ENCODE data around the gene STX1A. TPM values are rescaled to one million over a fixed set of nuclear protein-coding genes. Genes with fewer than 3 reads are reported as not detected.

The STX1A gene
- total and polyA plus RNA-seq, 2 of the 13 experiments (the other 11 are each of a cell fraction or from before 2014, with no cell fraction given) = 6.1 to 12.2 TPM

DNA sequence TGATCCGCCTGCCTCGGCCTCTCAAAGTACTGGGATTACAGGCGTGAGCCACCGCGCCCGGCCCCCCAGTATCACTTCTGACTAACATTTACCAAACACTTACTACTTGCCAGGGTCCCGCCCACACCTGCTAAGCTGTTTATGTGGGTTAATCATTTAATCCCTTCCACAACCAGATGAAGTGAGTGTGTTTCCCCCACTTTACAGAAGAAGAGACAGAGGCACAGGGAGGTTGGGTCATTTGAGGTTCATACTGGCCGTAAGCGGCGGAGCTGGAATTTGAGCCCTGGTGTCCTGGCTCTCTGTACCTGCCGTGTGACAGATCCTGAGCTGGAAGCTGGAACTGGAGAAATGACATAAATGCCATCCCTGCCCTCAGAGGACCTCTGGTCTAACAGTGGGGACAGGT lies 66.9 kb downstream of the STX1A start:
- CTCF ChIA-PET (ENCODE audit: low intra/inter-chr PET ratio, low total read pairs) = no interaction called here
- H3K4me2 ChIP-seq (ENCODE audit: low read depth, low read length) = peak overlapping the region; percentile 53
- BruUV-seq (replicated peaks) = no TSS peak
- no peak overlapping the region for H3K27ac ChIP-seq (ENCODE audit: extremely low read length, insufficient read depth, low read length)
- POLR2A ChIA-PET = interaction anchor here (0.8 to 1.7 kb wide), 4 partner anchors 12 to 40 kb away, joined by 3 to 8 read pairs (median 4); partner anchors contain the start of gene MLXIPL
- ATAC-seq (peak; percentile 21), DNase-seq (ENCODE audit: low spot score) (no peak), FAIRE-seq (no peak)
- H3K79me2 ChIP-seq (ENCODE audit: insufficient read depth, low read length) = no peaks in the 10 kb centered on the region
- H2AFZ ChIP-seq (ENCODE audit: low read length) = no peak overlapping the region
- H3K27me3 ChIP-seq (ENCODE audit: control insufficient read depth in 1 of 2, insufficient read depth in 2 of 2, low read length in 2 of 2) = peaks cover 0 to under 1% of the 10 kb centered on the region in 2 experiments; a peak in 2 of 5 replicates
- H3K4me1 ChIP-seq (ENCODE audit: insufficient read depth, low read length) = peaks cover 54% of the 10 kb centered on the region
- in situ Hi-C loops (cut with HindIII; ENCODE audit: extremely low pct_ligation_motif_present, low pct_unique_long_range_greater_than_20kb) (no loop called here), intact Hi-C loops (cut with micrococcal nuclease; ENCODE audit: unreplicated experiment) (no loop called here)
- no peaks in the 10 kb centered on the region for H3K36me3 ChIP-seq (replicated peaks in 1 of 2; ENCODE audit: control insufficient read depth in 1 of 2, insufficient read depth in 2 of 2, low read length in 2 of 2)
- 2% methylated on average over 11 of the region's 11 CpGs for WGBS (ENCODE audit: low lambda C conversion rate)
- no peaks in the 10 kb centered on the region for H3K9me3 ChIP-seq (ENCODE audit: low read length)
- no peak overlapping the region for H3K9ac ChIP-seq (ENCODE audit: insufficient read depth, low read depth, low read length)
- H3K4me3 ChIP-seq (replicated peaks in 1 of 3; ENCODE audit: insufficient read depth in 1 of 3, low read depth in 2 of 3, low read length in 3 of 3) = no peak overlapping the region
- no peaks in the 10 kb centered on the region for H4K20me1 ChIP-seq (ENCODE audit: insufficient read depth, low read length)
- TF ChIP-seq CCDC6 (CRISPR knock-in tag; IDR thresholded peaks at IDR 0.05) = no peak
- no peak for TF ChIP-seq ZNF12 (CRISPR knock-in tag; IDR thresholded peaks at IDR 0.05)
- TF ChIP-seq KDM1A (CRISPR knock-in tag; IDR thresholded peaks at IDR 0.05) = peak; percentile 63; the same call in 1 of the 2 replicates
- TF ChIP-seq, protein P1, sequence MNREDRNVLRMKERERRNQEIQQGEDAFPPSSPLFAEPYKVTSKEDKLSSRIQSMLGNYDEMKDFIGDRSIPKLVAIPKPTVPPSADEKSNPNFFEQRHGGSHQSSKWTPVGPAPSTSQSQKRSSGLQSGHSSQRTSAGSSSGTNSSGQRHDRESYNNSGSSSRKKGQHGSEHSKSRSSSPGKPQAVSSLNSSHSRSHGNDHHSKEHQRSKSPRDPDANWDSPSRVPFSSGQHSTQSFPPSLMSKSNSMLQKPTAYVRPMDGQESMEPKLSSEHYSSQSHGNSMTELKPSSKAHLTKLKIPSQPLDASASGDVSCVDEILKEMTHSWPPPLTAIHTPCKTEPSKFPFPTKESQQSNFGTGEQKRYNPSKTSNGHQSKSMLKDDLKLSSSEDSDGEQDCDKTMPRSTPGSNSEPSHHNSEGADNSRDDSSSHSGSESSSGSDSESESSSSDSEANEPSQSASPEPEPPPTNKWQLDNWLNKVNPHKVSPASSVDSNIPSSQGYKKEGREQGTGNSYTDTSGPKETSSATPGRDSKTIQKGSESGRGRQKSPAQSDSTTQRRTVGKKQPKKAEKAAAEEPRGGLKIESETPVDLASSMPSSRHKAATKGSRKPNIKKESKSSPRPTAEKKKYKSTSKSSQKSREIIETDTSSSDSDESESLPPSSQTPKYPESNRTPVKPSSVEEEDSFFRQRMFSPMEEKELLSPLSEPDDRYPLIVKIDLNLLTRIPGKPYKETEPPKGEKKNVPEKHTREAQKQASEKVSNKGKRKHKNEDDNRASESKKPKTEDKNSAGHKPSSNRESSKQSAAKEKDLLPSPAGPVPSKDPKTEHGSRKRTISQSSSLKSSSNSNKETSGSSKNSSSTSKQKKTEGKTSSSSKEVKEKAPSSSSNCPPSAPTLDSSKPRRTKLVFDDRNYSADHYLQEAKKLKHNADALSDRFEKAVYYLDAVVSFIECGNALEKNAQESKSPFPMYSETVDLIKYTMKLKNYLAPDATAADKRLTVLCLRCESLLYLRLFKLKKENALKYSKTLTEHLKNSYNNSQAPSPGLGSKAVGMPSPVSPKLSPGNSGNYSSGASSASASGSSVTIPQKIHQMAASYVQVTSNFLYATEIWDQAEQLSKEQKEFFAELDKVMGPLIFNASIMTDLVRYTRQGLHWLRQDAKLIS (CRISPR knock-in tag; IDR thresholded peaks at IDR 0.05) = no peak
- no peak for TF ChIP-seq STAG1 (CRISPR knock-in tag; IDR thresholded peaks at IDR 0.05)
- TF ChIP-seq NBN (conservative IDR thresholded peaks at IDR 0.05) = no peak
- TF ChIP-seq, protein P2, sequence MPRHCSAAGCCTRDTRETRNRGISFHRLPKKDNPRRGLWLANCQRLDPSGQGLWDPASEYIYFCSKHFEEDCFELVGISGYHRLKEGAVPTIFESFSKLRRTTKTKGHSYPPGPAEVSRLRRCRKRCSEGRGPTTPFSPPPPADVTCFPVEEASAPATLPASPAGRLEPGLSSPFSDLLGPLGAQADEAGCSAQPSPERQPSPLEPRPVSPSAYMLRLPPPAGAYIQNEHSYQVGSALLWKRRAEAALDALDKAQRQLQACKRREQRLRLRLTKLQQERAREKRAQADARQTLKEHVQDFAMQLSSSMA (CRISPR knock-in tag; IDR thresholded peaks at IDR 0.05) = no peak
- TF ChIP-seq, protein P3, sequence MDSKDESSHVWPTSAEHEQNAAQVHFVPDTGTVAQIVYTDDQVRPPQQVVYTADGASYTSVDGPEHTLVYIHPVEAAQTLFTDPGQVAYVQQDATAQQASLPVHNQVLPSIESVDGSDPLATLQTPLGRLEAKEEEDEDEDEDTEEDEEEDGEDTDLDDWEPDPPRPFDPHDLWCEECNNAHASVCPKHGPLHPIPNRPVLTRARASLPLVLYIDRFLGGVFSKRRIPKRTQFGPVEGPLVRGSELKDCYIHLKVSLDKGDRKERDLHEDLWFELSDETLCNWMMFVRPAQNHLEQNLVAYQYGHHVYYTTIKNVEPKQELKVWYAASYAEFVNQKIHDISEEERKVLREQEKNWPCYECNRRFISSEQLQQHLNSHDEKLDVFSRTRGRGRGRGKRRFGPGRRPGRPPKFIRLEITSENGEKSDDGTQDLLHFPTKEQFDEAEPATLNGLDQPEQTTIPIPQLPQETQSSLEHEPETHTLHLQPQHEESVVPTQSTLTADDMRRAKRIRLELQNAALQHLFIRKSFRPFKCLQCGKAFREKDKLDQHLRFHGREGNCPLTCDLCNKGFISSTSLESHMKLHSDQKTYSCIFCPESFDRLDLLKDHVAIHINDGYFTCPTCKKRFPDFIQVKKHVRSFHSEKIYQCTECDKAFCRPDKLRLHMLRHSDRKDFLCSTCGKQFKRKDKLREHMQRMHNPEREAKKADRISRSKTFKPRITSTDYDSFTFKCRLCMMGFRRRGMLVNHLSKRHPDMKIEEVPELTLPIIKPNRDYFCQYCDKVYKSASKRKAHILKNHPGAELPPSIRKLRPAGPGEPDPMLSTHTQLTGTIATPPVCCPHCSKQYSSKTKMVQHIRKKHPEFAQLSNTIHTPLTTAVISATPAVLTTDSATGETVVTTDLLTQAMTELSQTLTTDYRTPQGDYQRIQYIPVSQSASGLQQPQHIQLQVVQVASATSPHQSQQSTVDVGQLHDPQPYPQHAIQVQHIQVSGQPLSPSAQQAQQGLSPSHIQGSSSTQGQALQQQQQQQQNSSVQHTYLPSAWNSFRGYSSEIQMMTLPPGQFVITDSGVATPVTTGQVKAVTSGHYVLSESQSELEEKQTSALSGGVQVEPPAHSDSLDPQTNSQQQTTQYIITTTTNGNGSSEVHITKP (CRISPR knock-in tag; IDR thresholded peaks at IDR 0.05; ENCODE audit: low read depth) = no peak
- no peak for TF ChIP-seq ZNF343 (CRISPR knock-in tag; IDR thresholded peaks at IDR 0.05)
- no peak for TF ChIP-seq KLF16 (CRISPR knock-in tag; IDR thresholded peaks at IDR 0.05)
- TF ChIP-seq GFI1 (CRISPR knock-in tag; IDR thresholded peaks at IDR 0.05; ENCODE audit: borderline replicate concordance) = no peak
- TF ChIP-seq MBD4 (IDR thresholded peaks at IDR 0.05; ENCODE audit: borderline replicate concordance, low read length) = no peak
- TF ChIP-seq ZNF20 (CRISPR knock-in tag; IDR thresholded peaks at IDR 0.05) = no peak
- TF ChIP-seq, protein P4, sequence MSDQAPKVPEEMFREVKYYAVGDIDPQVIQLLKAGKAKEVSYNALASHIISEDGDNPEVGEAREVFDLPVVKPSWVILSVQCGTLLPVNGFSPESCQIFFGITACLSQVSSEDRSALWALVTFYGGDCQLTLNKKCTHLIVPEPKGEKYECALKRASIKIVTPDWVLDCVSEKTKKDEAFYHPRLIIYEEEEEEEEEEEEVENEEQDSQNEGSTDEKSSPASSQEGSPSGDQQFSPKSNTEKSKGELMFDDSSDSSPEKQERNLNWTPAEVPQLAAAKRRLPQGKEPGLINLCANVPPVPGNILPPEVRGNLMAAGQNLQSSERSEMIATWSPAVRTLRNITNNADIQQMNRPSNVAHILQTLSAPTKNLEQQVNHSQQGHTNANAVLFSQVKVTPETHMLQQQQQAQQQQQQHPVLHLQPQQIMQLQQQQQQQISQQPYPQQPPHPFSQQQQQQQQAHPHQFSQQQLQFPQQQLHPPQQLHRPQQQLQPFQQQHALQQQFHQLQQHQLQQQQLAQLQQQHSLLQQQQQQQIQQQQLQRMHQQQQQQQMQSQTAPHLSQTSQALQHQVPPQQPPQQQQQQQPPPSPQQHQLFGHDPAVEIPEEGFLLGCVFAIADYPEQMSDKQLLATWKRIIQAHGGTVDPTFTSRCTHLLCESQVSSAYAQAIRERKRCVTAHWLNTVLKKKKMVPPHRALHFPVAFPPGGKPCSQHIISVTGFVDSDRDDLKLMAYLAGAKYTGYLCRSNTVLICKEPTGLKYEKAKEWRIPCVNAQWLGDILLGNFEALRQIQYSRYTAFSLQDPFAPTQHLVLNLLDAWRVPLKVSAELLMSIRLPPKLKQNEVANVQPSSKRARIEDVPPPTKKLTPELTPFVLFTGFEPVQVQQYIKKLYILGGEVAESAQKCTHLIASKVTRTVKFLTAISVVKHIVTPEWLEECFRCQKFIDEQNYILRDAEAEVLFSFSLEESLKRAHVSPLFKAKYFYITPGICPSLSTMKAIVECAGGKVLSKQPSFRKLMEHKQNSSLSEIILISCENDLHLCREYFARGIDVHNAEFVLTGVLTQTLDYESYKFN (CRISPR knock-in tag; conservative IDR thresholded peaks at IDR 0.05) = 0 out of 2 replicates have a peak, but pooled peaks have one; percentile 25
